GM18861 (cell line): ENCODE data around the gene NDUFS5.
"Not testable (repeated sequence)": the region's sequence is repeated elsewhere in the genome, so short reads cannot be mapped to it uniquely, and the experiment has no call there.

Experiments used
- ATAC-seq: cut with Tn5 transposase; IDR thresholded peaks from one replicate; pipeline ENCODE4 v1.9.1; 2021; ENCODE audit not compliant: unreplicated experiment

Gene NDUFS5

DNA sequence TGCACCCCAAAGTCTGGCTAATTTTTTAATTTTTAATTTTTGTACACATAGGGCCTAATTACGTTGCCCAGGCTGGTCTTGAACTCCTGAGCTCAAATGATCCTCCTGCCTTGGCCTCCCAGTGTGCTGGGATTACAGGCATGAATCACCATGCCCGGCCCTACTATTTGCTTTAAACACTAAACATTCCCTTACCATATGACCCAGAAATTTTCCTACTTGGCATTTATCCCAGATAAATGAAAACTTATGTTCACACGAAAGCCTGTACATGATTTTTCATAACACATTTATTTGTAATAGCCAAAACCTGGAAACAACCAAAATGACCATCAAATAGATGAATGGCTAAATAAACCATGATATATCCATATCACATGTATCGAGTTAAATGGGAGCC lies 35.8 kb downstream of the NDUFS5 start:
- no peak for ATAC-seq

DNA sequence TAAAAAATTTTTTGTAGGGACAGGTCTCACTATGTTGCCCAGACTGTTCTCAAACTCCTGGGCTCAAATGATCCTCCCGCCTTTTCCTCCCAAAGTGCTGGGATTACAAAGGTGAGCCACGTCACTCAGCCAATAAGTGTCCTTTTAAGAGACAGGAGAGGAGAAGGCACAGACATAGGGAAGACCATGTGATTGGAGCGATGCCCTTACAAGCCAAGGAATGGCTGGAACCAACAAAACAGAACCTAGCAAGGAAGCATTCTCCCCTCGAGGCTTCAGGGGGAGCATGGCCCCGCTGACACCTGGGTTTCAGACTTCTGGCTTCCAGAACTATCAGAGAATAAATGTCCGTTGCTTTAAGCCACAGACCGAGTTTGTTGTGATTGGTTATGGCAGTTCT lies 37.0 kb downstream of the NDUFS5 start:
- no peak for ATAC-seq

DNA sequence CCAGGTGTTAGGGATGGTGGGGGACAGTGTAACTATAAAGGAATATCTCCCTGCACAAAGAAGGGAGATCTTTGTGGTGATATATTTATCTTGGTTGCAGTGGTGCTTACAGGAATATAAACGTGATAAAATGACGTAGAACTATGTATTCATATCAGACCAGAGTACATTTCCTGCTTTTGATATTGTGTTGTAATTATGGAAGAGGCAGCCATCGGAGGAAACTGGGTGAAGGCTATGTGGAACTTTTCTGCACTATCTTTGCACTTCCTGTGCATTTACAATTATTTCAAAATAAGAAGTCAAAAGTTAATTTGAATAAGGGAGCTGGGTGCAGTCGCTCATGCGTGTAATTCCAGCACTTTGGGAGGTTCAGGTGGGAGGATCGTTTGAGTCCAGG lies 37.6 kb downstream of the NDUFS5 start:
- no peak for ATAC-seq

DNA sequence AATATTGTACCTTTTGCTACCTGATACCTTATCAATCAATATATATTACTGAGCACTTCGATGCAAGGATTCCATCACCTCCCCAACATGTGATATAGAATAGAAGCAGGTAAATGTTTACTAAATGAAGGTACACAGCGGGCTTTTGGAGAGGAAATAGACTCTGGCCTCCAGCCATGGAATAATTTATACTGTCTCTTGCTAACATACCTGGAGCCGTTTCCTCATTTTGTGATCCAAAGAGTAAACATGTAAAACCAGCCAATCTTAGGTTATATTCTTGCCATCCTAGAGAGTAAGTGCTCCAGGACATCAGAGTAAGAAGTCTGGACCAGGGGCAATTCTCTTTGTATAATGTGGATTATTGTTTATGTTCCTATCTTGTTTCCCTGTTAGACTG lies 39.4 kb downstream of the NDUFS5 start:
- ATAC-seq, result no peak

DNA sequence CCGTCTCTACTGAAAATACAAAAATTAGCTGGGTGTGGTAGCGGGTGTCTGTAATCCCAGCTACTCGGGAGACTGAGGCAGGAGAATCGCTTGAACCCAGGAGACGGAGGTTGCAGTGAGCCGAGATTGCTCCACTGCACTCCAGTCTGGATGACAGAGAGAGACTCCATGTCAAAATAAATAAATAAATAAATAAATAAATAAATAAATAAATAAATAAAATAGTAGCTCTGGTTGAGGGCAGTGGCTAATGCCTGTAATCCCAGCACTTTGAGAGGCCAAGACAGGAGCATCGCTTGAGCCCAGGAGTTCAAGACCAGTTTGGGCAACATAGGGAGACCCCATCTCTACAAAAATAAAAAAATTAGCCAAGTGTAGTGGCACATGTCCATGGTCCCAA lies 42.1 kb downstream of the NDUFS5 start:
- not testable (repeated sequence) for ATAC-seq

DNA sequence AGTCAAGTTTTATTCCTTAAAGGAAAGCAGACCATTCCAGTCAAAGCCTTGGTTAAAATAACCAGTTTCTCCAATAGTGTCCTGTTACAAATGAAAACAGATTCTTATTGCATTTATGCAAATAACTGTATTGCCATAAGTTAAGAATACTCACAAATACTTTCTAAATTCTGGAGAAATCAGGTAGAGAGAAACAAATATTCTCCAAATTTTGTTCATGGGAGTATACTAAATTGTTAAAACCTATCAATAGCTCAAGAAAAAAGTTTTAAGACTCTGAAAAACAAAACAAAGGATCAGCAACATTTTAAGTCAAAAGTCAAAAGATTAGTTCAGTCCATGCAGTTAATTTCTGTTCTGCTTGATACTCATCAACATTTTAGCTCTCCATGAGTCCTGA lies 45.4 kb downstream of the NDUFS5 start:
- not testable (repeated sequence) for ATAC-seq

DNA sequence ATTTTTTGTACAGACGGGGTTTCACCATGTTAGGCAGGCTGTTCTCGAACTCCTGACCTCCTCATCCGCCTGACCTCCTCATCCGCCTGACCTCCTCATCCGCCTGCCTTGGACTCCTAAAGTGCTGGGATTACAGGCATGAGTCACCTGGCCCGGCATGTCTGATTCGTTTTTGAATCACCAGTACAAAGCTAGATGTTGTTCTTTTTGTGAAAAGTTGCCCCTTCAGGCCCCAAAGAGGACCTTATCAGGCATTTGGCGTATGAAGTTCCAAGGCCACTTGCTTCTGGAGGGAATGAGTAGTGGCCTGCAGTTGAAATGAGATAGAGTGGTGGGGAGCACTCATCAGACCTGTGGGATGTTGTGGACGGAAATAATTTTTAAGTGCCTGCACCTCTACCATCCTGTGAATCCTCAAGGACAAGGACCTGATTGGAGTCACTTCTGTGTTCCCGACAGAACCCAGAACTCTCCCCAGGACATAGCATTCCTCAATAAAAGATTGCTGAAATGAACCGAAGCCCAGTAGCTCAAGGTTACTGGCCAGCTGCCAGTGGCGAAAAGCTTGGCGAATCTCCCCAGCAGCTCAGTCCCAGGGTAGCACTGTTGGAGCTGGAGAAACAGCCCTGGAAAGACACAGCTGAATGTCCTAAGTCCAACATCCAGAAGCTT lies 50.1 kb downstream of the NDUFS5 start:
- no peak for ATAC-seq

DNA sequence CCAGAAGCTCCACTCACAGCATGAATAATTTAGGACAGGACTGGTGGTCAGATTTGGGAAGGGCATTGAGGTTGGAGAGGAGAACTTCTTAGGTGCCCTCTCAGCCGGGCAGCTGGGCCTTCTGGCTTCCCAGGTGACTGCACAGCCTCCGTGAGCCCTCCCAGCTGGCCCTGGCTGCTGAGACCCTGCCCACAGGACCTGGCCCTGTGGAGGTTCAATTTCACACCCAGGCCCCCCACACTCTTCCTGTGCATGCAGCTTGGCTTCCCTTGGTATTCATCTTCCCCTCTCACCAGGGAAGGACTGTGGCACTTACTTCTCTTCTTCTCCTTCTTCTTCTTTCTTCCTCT lies 50.6 kb downstream of the NDUFS5 start:
- no peak for ATAC-seq

DNA sequence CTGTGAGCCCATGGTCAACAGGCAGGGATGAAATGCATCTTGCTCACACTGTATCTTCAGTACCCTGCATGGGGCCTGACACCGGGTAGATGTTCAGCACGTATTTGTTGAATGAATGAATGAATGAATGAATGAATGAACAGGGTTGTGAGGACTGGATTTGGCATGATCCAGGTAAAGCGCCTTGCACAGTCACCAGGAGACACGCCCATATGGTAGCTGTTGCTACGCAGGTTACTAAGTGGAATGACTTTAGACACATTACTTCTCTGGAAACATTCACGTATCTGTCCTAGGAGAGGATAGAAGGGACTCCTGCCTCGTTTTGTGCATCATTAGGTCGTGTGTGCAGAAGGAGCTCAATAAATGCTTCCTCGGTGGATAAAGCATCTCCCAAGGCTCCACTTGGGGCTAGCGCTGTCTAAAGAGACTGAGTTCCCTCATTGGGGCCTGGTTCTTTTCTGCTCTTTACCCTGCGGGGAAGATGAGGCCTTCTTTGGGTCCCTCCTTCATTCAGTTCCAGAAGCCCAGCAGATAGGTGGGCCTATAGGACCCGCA lies 54.2 kb downstream of the NDUFS5 start:
- ATAC-seq, result no peak

DNA sequence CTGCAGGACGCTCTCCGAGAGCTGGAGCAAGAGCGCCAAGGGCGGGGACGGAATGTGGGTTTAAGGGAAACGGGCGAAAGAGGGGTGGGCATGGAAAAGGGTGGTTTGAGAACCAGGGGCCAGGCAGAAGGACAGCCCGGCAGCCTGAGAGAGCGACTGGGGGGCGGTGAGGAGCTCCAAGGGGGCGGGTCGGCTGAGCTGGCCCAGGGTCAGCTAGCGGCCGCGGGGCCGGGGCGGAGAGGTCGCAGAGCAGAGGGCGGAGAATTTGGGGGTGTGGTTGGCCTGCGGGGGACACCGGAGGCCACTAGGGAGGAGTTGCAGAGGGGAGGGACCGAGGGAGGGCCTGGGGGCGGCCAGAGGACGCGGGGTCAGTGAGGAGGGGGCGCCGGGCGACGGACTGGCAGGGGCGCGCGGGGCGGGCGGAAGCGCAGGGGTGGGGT lies 54.7 kb downstream of the NDUFS5 start:
- ATAC-seq, result no peak

DNA sequence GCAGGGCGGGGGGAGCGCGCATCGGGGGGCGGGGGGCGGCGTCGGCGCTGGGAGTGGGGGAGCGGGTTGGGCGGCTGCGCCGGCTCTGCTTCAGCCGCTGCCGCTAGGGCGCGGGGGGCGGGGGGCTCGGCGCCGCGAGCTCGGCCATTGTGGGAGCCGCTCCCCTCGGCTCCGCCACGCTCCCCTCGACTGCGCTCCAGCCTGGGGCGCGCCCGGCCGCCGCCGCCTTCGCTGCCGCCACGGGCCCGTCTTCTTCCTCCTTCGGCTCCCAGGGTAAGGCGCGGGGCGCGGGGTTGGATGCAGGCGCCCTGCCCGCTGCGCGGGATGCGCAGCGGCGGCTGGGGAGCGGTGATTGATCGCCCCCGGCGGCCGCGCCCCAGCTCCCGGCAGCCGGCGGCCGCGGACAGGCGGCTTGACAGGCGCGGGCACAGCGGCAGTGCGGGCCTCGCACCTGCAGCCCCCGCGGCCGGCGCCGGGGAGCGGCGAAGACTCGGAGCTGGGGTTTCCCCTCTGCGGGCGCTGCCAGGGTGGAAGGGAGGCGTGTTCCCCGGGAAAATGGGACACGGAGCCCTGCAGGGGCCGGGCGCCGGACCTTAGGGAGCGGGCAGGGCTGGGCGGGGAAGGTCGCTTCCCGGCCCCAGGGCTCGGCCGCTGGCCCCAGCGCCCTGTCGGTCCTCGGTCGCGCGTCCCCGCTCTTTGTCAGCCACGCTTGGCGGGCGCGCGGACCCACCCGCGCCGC lies 55.3 kb downstream of the NDUFS5 start:
- no peak for ATAC-seq

DNA sequence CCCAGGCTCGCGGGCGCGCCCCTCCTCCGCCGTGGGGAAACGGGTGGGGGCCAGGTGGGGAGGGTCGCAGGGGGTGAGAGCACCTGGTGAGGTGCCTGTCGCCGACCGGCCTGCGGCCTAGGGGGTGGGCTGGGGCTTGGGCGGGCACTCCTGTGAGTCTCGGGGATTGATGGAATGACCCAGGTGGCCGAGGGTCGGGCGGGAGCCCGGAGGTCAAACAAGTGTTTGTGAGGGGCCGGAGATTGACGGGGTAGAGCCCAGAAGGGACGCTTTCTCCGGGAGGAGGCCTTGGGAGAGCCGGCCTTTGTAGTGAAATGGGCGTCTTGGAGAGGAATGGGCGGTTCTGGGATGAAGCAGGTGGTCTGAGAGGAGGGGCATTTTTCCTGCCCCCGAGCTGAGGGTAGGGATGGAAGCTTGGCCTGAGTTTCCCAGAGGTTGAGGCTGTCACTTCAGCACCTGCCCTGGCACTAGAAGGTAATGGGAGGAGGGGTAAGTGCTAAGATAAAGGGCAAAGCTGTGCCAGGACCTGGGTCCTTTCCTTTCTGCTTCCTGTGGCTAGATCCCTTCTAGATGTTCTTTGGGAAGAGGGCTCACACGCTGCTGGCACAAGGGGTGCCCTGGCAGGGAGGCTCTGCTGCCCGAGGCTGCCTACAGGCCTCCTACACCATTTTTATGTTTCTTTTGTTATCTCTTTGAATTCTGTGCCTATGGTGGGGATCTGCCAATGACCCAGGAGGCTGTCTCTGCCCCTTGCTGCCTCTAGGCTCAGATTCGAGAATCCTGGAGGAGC lies 56.1 kb downstream of the NDUFS5 start:
- ATAC-seq, result no peak

DNA sequence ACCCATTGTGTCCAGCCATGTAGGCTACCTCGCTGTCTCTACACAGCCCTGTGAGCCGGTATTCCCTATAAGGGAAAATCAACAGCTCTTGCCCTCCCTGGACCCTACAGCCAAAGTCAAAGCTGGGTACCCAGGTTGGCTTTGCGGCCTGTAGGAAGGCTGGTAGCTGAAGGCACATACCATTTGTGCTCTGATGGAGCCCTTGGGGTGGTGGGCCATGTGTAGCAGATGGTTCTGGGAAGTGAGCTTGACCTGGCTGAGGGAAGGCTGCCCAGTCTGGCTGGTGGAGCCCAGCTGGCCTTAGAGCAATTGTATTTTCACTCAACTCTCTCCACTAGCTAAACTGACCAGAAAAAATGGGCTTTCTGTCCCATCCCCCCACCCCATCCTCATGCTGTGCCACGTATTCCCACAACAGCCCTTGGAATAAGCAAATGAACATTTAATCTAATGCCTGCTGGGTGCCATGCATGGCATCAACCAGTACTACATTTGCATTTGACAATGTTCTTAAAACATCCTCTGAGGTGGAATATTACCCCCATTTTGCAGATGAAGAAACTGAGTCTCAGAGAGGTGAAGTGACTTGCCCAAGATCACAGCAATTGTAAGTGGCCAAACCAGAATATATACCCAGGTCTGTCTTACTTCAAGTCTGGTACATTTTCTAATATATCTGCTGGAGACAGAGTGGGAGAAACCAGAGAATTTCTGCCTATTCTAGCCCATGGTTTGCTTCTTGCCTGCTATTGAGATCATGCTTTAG lies 56.8 kb downstream of the NDUFS5 start:
- ATAC-seq, result no peak

DNA sequence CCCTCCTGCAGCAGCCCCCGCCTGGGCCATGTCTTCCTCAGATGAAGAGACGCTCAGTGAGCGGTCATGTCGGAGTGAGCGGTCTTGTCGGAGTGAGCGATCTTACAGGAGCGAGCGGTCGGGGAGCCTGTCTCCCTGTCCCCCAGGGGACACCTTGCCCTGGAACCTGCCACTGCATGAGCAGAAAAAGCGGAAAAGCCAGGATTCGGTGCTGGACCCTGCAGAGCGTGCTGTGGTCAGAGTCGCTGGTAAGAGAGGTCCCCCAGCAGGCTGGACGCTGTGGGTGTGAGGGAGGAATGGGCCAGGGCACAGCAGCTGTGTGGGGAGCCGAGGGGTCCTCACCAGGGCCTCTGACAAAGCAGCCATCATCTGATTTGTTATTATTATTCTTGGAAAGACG lies 58.0 kb downstream of the NDUFS5 start:
- no peak for ATAC-seq
